Lower leg skin (tissue), 3 donors: Measurements from ENCODE around the gene USP11.

ENCODE experiments used
- POLR2A ChIP-seq, 2 donors: fragments of 450-650 bp; IDR thresholded peaks; one replicate each; pipeline ENCODE4 v1.6.1; 2016 to 2017; ENCODE audit warnings: antibody characterized with exemption in 2 of 2, mild to moderate bottlenecking in 1 of 2, moderate library complexity in 1 of 2
- TF ChIP-seq, protein P1 (sequence below), 3 donors: fragments of 450-650 bp; IDR thresholded peaks; one replicate each; pipeline ENCODE4 v1.5.1; 2016; ENCODE audit warnings: antibody characterized with exemption in 3 of 3, mild to moderate bottlenecking in 3 of 3, moderate library complexity in 2 of 3

DNA sequence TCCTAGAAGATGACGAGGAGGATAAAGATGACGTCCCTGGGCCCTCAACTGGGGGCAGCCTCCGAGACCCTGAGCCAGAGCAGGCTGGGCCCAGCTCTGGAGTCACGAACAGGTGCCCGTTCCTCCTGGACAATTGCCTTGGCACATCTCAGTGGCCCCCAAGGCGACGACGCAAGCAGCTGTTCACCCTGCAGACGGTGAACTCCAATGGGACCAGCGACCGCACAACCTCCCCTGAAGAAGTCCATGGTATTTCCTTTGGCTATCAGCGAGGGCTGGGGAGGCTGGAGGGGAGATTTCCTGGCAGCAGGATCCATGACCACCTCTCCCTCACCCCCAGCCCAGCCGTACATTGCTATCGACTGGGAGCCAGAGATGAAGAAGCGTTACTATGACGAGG is 11.9 kb downstream of the USP11 start:
- no peak for TF ChIP-seq POLR2A (IDR thresholded peaks at IDR 0.05)
- TF ChIP-seq, protein P1, sequence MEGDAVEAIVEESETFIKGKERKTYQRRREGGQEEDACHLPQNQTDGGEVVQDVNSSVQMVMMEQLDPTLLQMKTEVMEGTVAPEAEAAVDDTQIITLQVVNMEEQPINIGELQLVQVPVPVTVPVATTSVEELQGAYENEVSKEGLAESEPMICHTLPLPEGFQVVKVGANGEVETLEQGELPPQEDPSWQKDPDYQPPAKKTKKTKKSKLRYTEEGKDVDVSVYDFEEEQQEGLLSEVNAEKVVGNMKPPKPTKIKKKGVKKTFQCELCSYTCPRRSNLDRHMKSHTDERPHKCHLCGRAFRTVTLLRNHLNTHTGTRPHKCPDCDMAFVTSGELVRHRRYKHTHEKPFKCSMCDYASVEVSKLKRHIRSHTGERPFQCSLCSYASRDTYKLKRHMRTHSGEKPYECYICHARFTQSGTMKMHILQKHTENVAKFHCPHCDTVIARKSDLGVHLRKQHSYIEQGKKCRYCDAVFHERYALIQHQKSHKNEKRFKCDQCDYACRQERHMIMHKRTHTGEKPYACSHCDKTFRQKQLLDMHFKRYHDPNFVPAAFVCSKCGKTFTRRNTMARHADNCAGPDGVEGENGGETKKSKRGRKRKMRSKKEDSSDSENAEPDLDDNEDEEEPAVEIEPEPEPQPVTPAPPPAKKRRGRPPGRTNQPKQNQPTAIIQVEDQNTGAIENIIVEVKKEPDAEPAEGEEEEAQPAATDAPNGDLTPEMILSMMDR (IDR thresholded peaks at IDR 0.05) = no peak
